Measurements from ENCODE around the gene PRKX.

DNA sequence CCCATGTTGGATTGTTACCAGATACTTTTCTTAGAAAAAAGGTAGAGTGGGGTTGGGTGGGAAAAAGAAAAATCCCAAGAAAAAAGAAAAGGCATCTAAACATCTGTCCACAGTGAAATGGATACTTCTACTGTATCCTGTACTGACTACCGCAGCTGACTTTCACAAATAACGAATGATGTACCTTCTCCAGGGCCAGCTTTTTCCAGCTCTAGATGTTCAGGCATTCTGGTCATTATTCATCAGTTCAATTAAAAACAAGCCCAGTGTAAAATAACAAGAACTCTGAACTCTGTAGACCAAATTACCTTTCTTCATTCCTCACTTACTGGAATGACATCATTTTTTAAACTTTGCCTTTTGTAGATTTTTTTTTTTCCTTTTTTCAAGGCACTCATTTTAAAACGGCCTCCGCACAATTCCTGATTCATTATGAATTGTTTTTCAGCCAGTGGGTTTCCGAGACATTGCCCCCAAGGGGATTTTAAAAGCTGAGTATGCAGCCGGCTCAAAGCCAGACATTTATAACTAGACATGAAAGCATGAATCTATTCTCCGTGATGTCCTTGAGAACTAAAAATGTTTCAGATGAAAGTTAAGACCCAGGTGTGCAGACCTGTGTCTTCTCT is 113.5 kb downstream of the PRKX start:
- TF ChIP-seq, protein P1, sequence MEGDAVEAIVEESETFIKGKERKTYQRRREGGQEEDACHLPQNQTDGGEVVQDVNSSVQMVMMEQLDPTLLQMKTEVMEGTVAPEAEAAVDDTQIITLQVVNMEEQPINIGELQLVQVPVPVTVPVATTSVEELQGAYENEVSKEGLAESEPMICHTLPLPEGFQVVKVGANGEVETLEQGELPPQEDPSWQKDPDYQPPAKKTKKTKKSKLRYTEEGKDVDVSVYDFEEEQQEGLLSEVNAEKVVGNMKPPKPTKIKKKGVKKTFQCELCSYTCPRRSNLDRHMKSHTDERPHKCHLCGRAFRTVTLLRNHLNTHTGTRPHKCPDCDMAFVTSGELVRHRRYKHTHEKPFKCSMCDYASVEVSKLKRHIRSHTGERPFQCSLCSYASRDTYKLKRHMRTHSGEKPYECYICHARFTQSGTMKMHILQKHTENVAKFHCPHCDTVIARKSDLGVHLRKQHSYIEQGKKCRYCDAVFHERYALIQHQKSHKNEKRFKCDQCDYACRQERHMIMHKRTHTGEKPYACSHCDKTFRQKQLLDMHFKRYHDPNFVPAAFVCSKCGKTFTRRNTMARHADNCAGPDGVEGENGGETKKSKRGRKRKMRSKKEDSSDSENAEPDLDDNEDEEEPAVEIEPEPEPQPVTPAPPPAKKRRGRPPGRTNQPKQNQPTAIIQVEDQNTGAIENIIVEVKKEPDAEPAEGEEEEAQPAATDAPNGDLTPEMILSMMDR (IDR thresholded peaks at IDR 0.05; ENCODE audit: low read depth, low read length): no peak
- TF ChIP-seq, protein P2, sequence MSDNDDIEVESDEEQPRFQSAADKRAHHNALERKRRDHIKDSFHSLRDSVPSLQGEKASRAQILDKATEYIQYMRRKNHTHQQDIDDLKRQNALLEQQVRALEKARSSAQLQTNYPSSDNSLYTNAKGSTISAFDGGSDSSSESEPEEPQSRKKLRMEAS (IDR thresholded peaks at IDR 0.05; ENCODE audit: low read depth, low read length): no peak

All from NB4 (cell line).